ENCODE measurements around the gene DISC1. TPM values are rescaled to one million over a fixed set of nuclear protein-coding genes. Genes with fewer than 3 reads are reported as not detected.

DISC1 gene
- total RNA-seq, 1 experiment from 2014 or later, result 3.3 TPM

- no peaks in the 10 kb centered on the region for H3K36me3 ChIP-seq
- H3K27ac ChIP-seq, result no peak overlapping the region
- DNase-seq (ENCODE audit: low read depth in 1 of 2, low spot score in 2 of 2), result no peak
Observed at GRCh38 chr1:231998791-231999190, 372.2 kb downstream of the DISC1 start.

GRCh38 chr1:232005300-232005699 is 378.7 kb downstream of the DISC1 start:
- Histone ChIP-seq H3K27me3 (replicated peaks) (no peaks in the 10 kb centered on the region), H3K4me3 (no peak overlapping the region), H3K4me1 (replicated peaks) (no peaks in the 10 kb centered on the region), H3K9me3 (replicated peaks) (no peaks in the 10 kb centered on the region), H3K36me3 (no peaks in the 10 kb centered on the region), H3K27ac (no peak overlapping the region)
- DNase-seq (ENCODE audit: low read depth in 1 of 2, low spot score in 2 of 2), result no peak

More at GRCh38 chr1:231998791-231999190, 372.2 kb downstream of the DISC1 start:
- no peak overlapping the region for H3K4me3 ChIP-seq
- H3K4me1 ChIP-seq (replicated peaks), result no peaks in the 10 kb centered on the region
- no peaks in the 10 kb centered on the region for H3K27me3 ChIP-seq (replicated peaks)
- H3K9me3 ChIP-seq (replicated peaks), result no peaks in the 10 kb centered on the region

- DNase-seq (ENCODE audit: low read depth in 1 of 2, low spot score in 2 of 2), result no peak
- Histone ChIP-seq H3K4me1 (replicated peaks) (no peaks in the 10 kb centered on the region), H3K4me3 (no peak overlapping the region), H3K27ac (no peak overlapping the region), H3K36me3 (no peaks in the 10 kb centered on the region), H3K27me3 (replicated peaks) (no peaks in the 10 kb centered on the region), H3K9me3 (replicated peaks) (no peaks in the 10 kb centered on the region)
Observed at GRCh38 chr1:232009741-232010140, 383.2 kb downstream of the DISC1 start.

- H3K36me3 ChIP-seq, result no peaks in the 10 kb centered on the region
- H3K4me3 ChIP-seq, result no peak overlapping the region
- peaks cover 7% of the 10 kb centered on the region for H3K4me1 ChIP-seq (replicated peaks)
- DNase-seq (ENCODE audit: low read depth in 1 of 2, low spot score in 2 of 2), result no peak
- H3K27ac ChIP-seq, result no peak overlapping the region
- no peaks in the 10 kb centered on the region for H3K27me3 ChIP-seq (replicated peaks)
- no peaks in the 10 kb centered on the region for H3K9me3 ChIP-seq (replicated peaks)
Observed at GRCh38 chr1:232011961-232012360, 385.4 kb downstream of the DISC1 start.

GRCh38 chr1:232012773-232013386 is 386.3 kb downstream of the DISC1 start:
- Histone ChIP-seq H3K4me1 (replicated peaks) (peaks cover 7% of the 10 kb centered on the region), H3K4me3 (no peak overlapping the region), H3K27me3 (replicated peaks) (no peaks in the 10 kb centered on the region), H3K36me3 (no peaks in the 10 kb centered on the region), H3K9me3 (replicated peaks) (no peaks in the 10 kb centered on the region), H3K27ac (no peak overlapping the region)
- no peak for DNase-seq (ENCODE audit: low read depth in 1 of 2, low spot score in 2 of 2)

GRCh38 chr1:232014941-232015340 is 388.4 kb downstream of the DISC1 start:
- DNase-seq (ENCODE audit: low read depth in 1 of 2, low spot score in 2 of 2), result no peak
- H3K4me3 ChIP-seq, result no peak overlapping the region
- H3K36me3 ChIP-seq, result no peaks in the 10 kb centered on the region
- H3K27ac ChIP-seq, result no peak overlapping the region
- no peaks in the 10 kb centered on the region for H3K27me3 ChIP-seq (replicated peaks)
- peaks cover 7% of the 10 kb centered on the region for H3K4me1 ChIP-seq (replicated peaks)
- H3K9me3 ChIP-seq (replicated peaks), result no peaks in the 10 kb centered on the region

GRCh38 chr1:232016616-232017015 is 390.0 kb downstream of the DISC1 start:
- no peaks in the 10 kb centered on the region for H3K9me3 ChIP-seq (replicated peaks)
- H3K27me3 ChIP-seq (replicated peaks), result no peaks in the 10 kb centered on the region
- peak overlapping the region; percentile 5 for H3K27ac ChIP-seq
- no peak overlapping the region for H3K4me3 ChIP-seq
- H3K4me1 ChIP-seq (replicated peaks), result peaks cover 7% of the 10 kb centered on the region
- H3K36me3 ChIP-seq, result no peaks in the 10 kb centered on the region
- DNase-seq (ENCODE audit: low read depth in 1 of 2, low spot score in 2 of 2), result peak in 1 of 2 experiments; percentile 55

GRCh38 chr1:232017057-232017456 is 390.5 kb downstream of the DISC1 start:
- H3K4me1 ChIP-seq (replicated peaks), result peaks cover 7% of the 10 kb centered on the region
- no peaks in the 10 kb centered on the region for H3K27me3 ChIP-seq (replicated peaks)
- peak overlapping the region; percentile 5; the same call in 1 of the 2 replicates for H3K27ac ChIP-seq
- DNase-seq (ENCODE audit: low read depth in 1 of 2, low spot score in 2 of 2), result no peak
- H3K9me3 ChIP-seq (replicated peaks), result no peaks in the 10 kb centered on the region
- H3K36me3 ChIP-seq, result no peaks in the 10 kb centered on the region
- no peak overlapping the region for H3K4me3 ChIP-seq

- H3K36me3 ChIP-seq, result no peaks in the 10 kb centered on the region
- H3K27me3 ChIP-seq (replicated peaks), result no peaks in the 10 kb centered on the region
- no peak overlapping the region for H3K4me3 ChIP-seq
- H3K9me3 ChIP-seq (replicated peaks), result no peaks in the 10 kb centered on the region
- DNase-seq (ENCODE audit: low read depth in 1 of 2, low spot score in 2 of 2), result no peak
- H3K4me1 ChIP-seq (replicated peaks), result peaks cover 7% of the 10 kb centered on the region
- H3K27ac ChIP-seq, result no peak overlapping the region
Observed at GRCh38 chr1:232017759-232018158, 391.2 kb downstream of the DISC1 start.

- no peaks in the 10 kb centered on the region for H3K27me3 ChIP-seq (replicated peaks)
- no peak overlapping the region for H3K27ac ChIP-seq
- no peak overlapping the region for H3K4me3 ChIP-seq
- DNase-seq (ENCODE audit: low read depth in 1 of 2, low spot score in 2 of 2), result no peak
- H3K4me1 ChIP-seq (replicated peaks), result peaks cover 7% of the 10 kb centered on the region
- no peaks in the 10 kb centered on the region for H3K36me3 ChIP-seq
- no peaks in the 10 kb centered on the region for H3K9me3 ChIP-seq (replicated peaks)
Observed at GRCh38 chr1:232018231-232019025, 391.8 kb downstream of the DISC1 start.

- Histone ChIP-seq H3K27ac (no peak overlapping the region), H3K36me3 (no peaks in the 10 kb centered on the region), H3K9me3 (replicated peaks) (no peaks in the 10 kb centered on the region), H3K4me1 (replicated peaks) (peaks cover 7% of the 10 kb centered on the region), H3K27me3 (replicated peaks) (no peaks in the 10 kb centered on the region), H3K4me3 (no peak overlapping the region)
- no peak for DNase-seq (ENCODE audit: low read depth in 1 of 2, low spot score in 2 of 2)
Observed at GRCh38 chr1:232019026-232019340, 392.4 kb downstream of the DISC1 start.

- Histone ChIP-seq H3K9me3 (replicated peaks) (no peaks in the 10 kb centered on the region), H3K27ac (no peak overlapping the region), H3K27me3 (replicated peaks) (no peaks in the 10 kb centered on the region), H3K4me1 (replicated peaks) (peaks cover 7% of the 10 kb centered on the region), H3K36me3 (no peaks in the 10 kb centered on the region), H3K4me3 (no peak overlapping the region)
- DNase-seq (ENCODE audit: low read depth in 1 of 2, low spot score in 2 of 2), result no peak
Observed at GRCh38 chr1:232020352-232020751, 393.8 kb downstream of the DISC1 start.

GRCh38 chr1:232029315-232029714 is 402.7 kb downstream of the DISC1 start:
- no peak overlapping the region for H3K4me3 ChIP-seq
- H3K4me1 ChIP-seq (replicated peaks), result no peaks in the 10 kb centered on the region
- H3K9me3 ChIP-seq (replicated peaks), result no peaks in the 10 kb centered on the region
- no peaks in the 10 kb centered on the region; the same call in 1 of the 2 replicates for H3K27me3 ChIP-seq (replicated peaks)
- no peak for DNase-seq (ENCODE audit: low read depth in 1 of 2, low spot score in 2 of 2)
- H3K36me3 ChIP-seq, result no peaks in the 10 kb centered on the region
- H3K27ac ChIP-seq, result no peak overlapping the region

- Histone ChIP-seq H3K27ac (no peak overlapping the region), H3K9me3 (replicated peaks) (no peaks in the 10 kb centered on the region), H3K27me3 (replicated peaks) (no peaks in the 10 kb centered on the region; the same call in 1 of the 2 replicates), H3K36me3 (no peaks in the 10 kb centered on the region), H3K4me1 (replicated peaks) (no peaks in the 10 kb centered on the region), H3K4me3 (no peak overlapping the region)
- no peak for DNase-seq (ENCODE audit: low read depth in 1 of 2, low spot score in 2 of 2)
Observed at GRCh38 chr1:232031156-232031555, 404.6 kb downstream of the DISC1 start.
